H1 (cell line): ENCODE measurements around the gene MLEC. TPM values are rescaled to one million over a fixed set of nuclear protein-coding genes. Genes with fewer than 3 reads are reported as not detected.
A peak's percentile ranks its signal among the peaks of the same experiment; 100 is the strongest.

Experiments
- CTCF ChIA-PET: fragments of 300-600 bp; sonication (Branson Sonifier 250); formaldehyde crosslinking; loops from one replicate; lab custom pipeline; 2021; ENCODE audit not compliant: partially characterized antibody; lab: Charles Lee
- POLR2A ChIA-PET: fragments of 300-600 bp; sonication (Branson Sonifier 250); formaldehyde crosslinking; loops from one replicate; lab custom pipeline; 2021; ENCODE audit warnings: inconsistent platforms; ENCODE audit not compliant: partially characterized antibody; lab: Charles Lee
- DNase-seq, 2 experiments: peaks; one replicate each; pipeline versions ENCODE4 v3.0.0 to v3.0.0-alpha.2; 2010 to 2022; ENCODE audit warnings: low spot score in 2 of 2, low read depth in 1 of 2, mixed read lengths in 1 of 2
- FAIRE-seq: peaks from 2 replicates; lab custom pipeline; 2011; peaks lifted over from hg19 to GRCh38; lab: Jason Lieb, UNC
- H2AFZ ChIP-seq: 2 replicates; pipeline ENCODE4 v1.8.1; 2012; ENCODE audit warnings: low read length, inconsistent platforms
- H2AK5ac ChIP-seq: 2 replicates; pipeline ENCODE4 v1.6.1; 2013; ENCODE audit warnings: low read depth, low read length
- H2BK120ac ChIP-seq: replicated peaks from 2 replicates; pipeline ENCODE3; 2013; ENCODE audit warnings: low read depth, low read length, inconsistent platforms
- H2BK12ac ChIP-seq: 2 replicates; pipeline ENCODE4 v1.6.1; 2013; ENCODE audit warnings: low read depth, low read length
- H2BK15ac ChIP-seq: 2 replicates; pipeline ENCODE4 v1.6.1; 2013; ENCODE audit warnings: low read length
- H2BK20ac ChIP-seq: 2 replicates; pipeline ENCODE4 v1.6.1; 2013; ENCODE audit warnings: low read length
- H2BK5ac ChIP-seq: 2 replicates; pipeline ENCODE4 v1.6.1; 2013; ENCODE audit warnings: low read depth, low read length
- H3K14ac ChIP-seq: 2 replicates; pipeline ENCODE4 v1.6.1; 2013; ENCODE audit warnings: inconsistent platforms; ENCODE audit not compliant: insufficient read length
- H3K18ac ChIP-seq: 2 replicates; pipeline ENCODE4 v1.6.1; 2013; ENCODE audit warnings: low read length; ENCODE audit errors: extremely low read depth
- H3K23ac ChIP-seq: 2 replicates; pipeline ENCODE4 v1.6.1; 2013; ENCODE audit warnings: inconsistent platforms; ENCODE audit not compliant: insufficient read length
- H3K23me2 ChIP-seq: 2 replicates; pipeline ENCODE4 v1.6.1; 2013; ENCODE audit warnings: low read depth, low read length
- H3K27ac ChIP-seq: 2 replicates; pipeline ENCODE4 v1.6.1; 2011; ENCODE audit warnings: low read depth, low read length, inconsistent platforms
- H3K27me3 ChIP-seq, 4 experiments: replicated peaks in 1 of 4; 1 replicate in 1 of 4; 2 replicates in 3 of 4; pipeline versions ENCODE4 v1.6.1 to v1.8.1; 2011 to 2013; ENCODE audit warnings: low read length in 3 of 4, mild to moderate bottlenecking in 3 of 4, inconsistent platforms in 2 of 4, mixed read lengths in 2 of 4, moderate library complexity in 1 of 4; ENCODE audit not compliant: control insufficient read depth in 3 of 4, insufficient read depth in 3 of 4; ENCODE audit errors: extremely low read depth in 1 of 4
- H3K36me3 ChIP-seq, 4 experiments: 2 replicates each; pipeline versions ENCODE4 v1.6.1 to v1.8.1; 2011 to 2013; ENCODE audit warnings: mild to moderate bottlenecking in 4 of 4, low read length in 3 of 4, moderate library complexity in 2 of 4, control low read depth in 1 of 4, inconsistent platforms in 1 of 4; ENCODE audit not compliant: insufficient read depth in 4 of 4, control insufficient read depth in 2 of 4
- H3K4ac ChIP-seq: replicated peaks from 2 replicates; pipeline ENCODE3; 2013; ENCODE audit warnings: low read length, low read depth, mixed read lengths, inconsistent platforms; ENCODE audit not compliant: insufficient read length
- H3K4me1 ChIP-seq, 4 experiments: replicated peaks in 1 of 4; 1 replicate in 1 of 4; 2 replicates in 3 of 4; pipeline versions ENCODE4 v1.6.1 to v1.8.1; 2011 to 2013; ENCODE audit warnings: low read length in 3 of 4, inconsistent platforms in 2 of 4, mixed read lengths in 1 of 4; ENCODE audit not compliant: insufficient read depth in 4 of 4, control insufficient read depth in 3 of 4
- H3K4me2 ChIP-seq, 2 experiments: 2 replicates each; pipeline versions ENCODE4 v1.6.1 to v1.8.1; 2011 to 2013; ENCODE audit warnings: low read depth in 2 of 2, low read length in 2 of 2, control low read depth in 1 of 2, inconsistent platforms in 1 of 2, mild to moderate bottlenecking in 1 of 2; ENCODE audit not compliant: insufficient read depth in 1 of 2
- H3K4me3 ChIP-seq, 4 experiments: fragments of 200-600, 300-600 bp in 1 of 4; sonication (generic), shearing (Covaris generic), sonication (Bioruptor Twin) in 1 of 4; 2 replicates each; pipeline versions ENCODE4 v1.5.1 to v1.8.1; 2011 to 2016; ENCODE audit warnings: low read length in 4 of 4, low read depth in 3 of 4, control low read depth in 2 of 4, inconsistent platforms in 2 of 4, mild to moderate bottlenecking in 2 of 4, mixed read lengths in 1 of 4, moderate library complexity in 1 of 4; ENCODE audit not compliant: insufficient read depth in 2 of 4; ENCODE audit errors: extremely low read depth in 1 of 4
- H3K56ac ChIP-seq: replicated peaks from 2 replicates; pipeline ENCODE3; 2013; ENCODE audit warnings: low read depth, mild to moderate bottlenecking, mixed read lengths, low read length, inconsistent platforms; ENCODE audit not compliant: insufficient read length
- H3K79me1 ChIP-seq: 2 replicates; pipeline ENCODE4 v1.6.1; 2013; ENCODE audit warnings: low read depth, low read length, control low read depth
- H3K79me2 ChIP-seq, 2 experiments: 2 replicates each; pipeline versions ENCODE4 v1.6.1 to v1.8.1; 2012 to 2013; ENCODE audit warnings: low read length in 2 of 2, mild to moderate bottlenecking in 2 of 2, inconsistent platforms in 1 of 2; ENCODE audit not compliant: insufficient read depth in 2 of 2, control insufficient read depth in 1 of 2
- H3K9ac ChIP-seq, 4 experiments: replicated peaks in 1 of 4; 1 replicate in 1 of 4; 2 replicates in 3 of 4; pipeline versions ENCODE4 v1.6.1 to v1.8.1; 2011 to 2013; ENCODE audit warnings: low read depth in 3 of 4, low read length in 3 of 4, control low read depth in 2 of 4, mild to moderate bottlenecking in 2 of 4, moderate library complexity in 2 of 4, inconsistent platforms in 1 of 4; ENCODE audit errors: extremely low read depth in 1 of 4
- H3K9me3 ChIP-seq, 2 experiments: 2 replicates each; pipeline versions ENCODE4 v1.6.1 to v1.8.1; 2012 to 2013; ENCODE audit warnings: mild to moderate bottlenecking in 2 of 2, moderate library complexity in 2 of 2, control low read depth in 1 of 2, inconsistent platforms in 1 of 2, low read depth in 1 of 2, low read length in 1 of 2, mixed read lengths in 1 of 2; ENCODE audit not compliant: insufficient read depth in 2 of 2
- H4K20me1 ChIP-seq, 2 experiments: replicated peaks in 1 of 2; 2 replicates each; pipeline versions ENCODE3 to v1.8.1; 2011 to 2013; ENCODE audit warnings: inconsistent platforms in 2 of 2, low read length in 2 of 2, mild to moderate bottlenecking in 1 of 2; ENCODE audit not compliant: insufficient read depth in 2 of 2, control insufficient read depth in 1 of 2
- H4K5ac ChIP-seq: 2 replicates; pipeline ENCODE4 v1.6.1; 2013; ENCODE audit warnings: low read length, low read depth, mixed read lengths, inconsistent platforms; ENCODE audit not compliant: insufficient read length
- H4K8ac ChIP-seq: 2 replicates; pipeline ENCODE4 v1.8.0; 2013; ENCODE audit warnings: mild to moderate bottlenecking, moderate library complexity, low read length, inconsistent platforms; ENCODE audit not compliant: insufficient read depth; ENCODE audit errors: extremely low read depth
- H4K91ac ChIP-seq: replicated peaks from 2 replicates; pipeline ENCODE3; 2013; ENCODE audit warnings: low read length, mixed read lengths, inconsistent platforms; ENCODE audit not compliant: insufficient read length
- CHD1 ChIP-seq: IDR thresholded peaks from 2 replicates; pipeline ENCODE4 v1.6.1; 2012; ENCODE audit warnings: low read depth, low read length, improper control_type of control experiment
- HDAC2 ChIP-seq, 2 experiments: fragments of 300-600 bp in 1 of 2; sonication (generic) in 1 of 2; IDR thresholded peaks; 2 replicates each; pipeline ENCODE4 v1.6.1; 2011 to 2012; ENCODE audit warnings: low read depth in 2 of 2, low read length in 2 of 2, mild to moderate bottlenecking in 2 of 2, moderate library complexity in 2 of 2, borderline replicate concordance in 1 of 2, inconsistent platforms in 1 of 2
- POU5F1 ChIP-seq: IDR thresholded peaks from 2 replicates; pipeline ENCODE4 v1.6.1; 2011; ENCODE audit warnings: low read depth, mild to moderate bottlenecking, low read length, moderate library complexity
- SP4 ChIP-seq: IDR thresholded peaks from 2 replicates; pipeline ENCODE4 v1.6.1; 2012; ENCODE audit warnings: low read length, inconsistent platforms
- TBP ChIP-seq: IDR thresholded peaks from 2 replicates; pipeline ENCODE4 v1.6.1; 2011; ENCODE audit warnings: low read depth, low read length, improper control_type of control experiment
- WGBS, 2 experiments: shearing (Covaris generic) in 1 of 2; methylation state at CpG; one replicate each; pipeline versions ENCODE4 v1.1.6 to v1.1.7; 2013 to 2015; ENCODE audit warnings: low lambda C conversion rate in 2 of 2, mixed read lengths in 2 of 2, inconsistent platforms in 1 of 2, low coverage in 1 of 2, missing lambda C conversion rate in 1 of 2; ENCODE audit not compliant: insufficient replicate concordance in 2 of 2, insufficient coverage in 1 of 2, insufficient read length in 1 of 2; ENCODE audit errors: extremely low coverage in 1 of 2, missing lambda C conversion rate in 1 of 2; 5-methylcytosine and 5-hydroxymethylcytosine counted together
- polyA plus RNA-seq, 7 experiments: library from polyadenylated mRNA; depleted of rRNA in 3 of 7; stranded (reverse) in 5 of 7; unstranded in 2 of 7; fragments of >200 nt in 5 of 7; fragments of 200-250 nt in 2 of 7; gene quantifications; 1 replicate in 5 of 7; 2 replicates in 1 of 7; 4 replicates in 1 of 7; pipeline versions ENCODE4 v1.2.1 to v1.2.3, GENCODE V29; 2011 to 2013; ENCODE audit warnings: missing spikeins in 2 of 7, mixed read lengths in 2 of 7
- total RNA-seq: library from RNA; stranded (reverse); fragmentation: NEBNext Ultra II Directional; extraction: Animal tissue kit (Norgen Biotek cat#: 25700); gene quantifications from 2 replicates; pipeline ENCODE4 v1.2.1, GENCODE V29; 2021
- TF ChIP-seq, protein P1 (sequence below): IDR thresholded peaks from 2 replicates; pipeline ENCODE4 v1.6.1; 2012; ENCODE audit warnings: inconsistent platforms

MLEC gene
- total and polyA plus RNA-seq, 2 of the 8 experiments (the other 6 are each of a cell fraction or from before 2014, with no cell fraction given) = 37.1 to 260 TPM

- Histone ChIP-seq H3K79me1 (no peaks in the 10 kb centered on the region), H3K56ac (no peak overlapping the region), H3K36me3 (no peaks in the 10 kb centered on the region), H3K4me3 (peak overlapping the region in 3 of 4 experiments; percentile 54 to 78 (median 60); a peak in 4 of 8 replicates), H2BK12ac (0 out of 2 replicates have a peak overlapping the region, but pooled peaks have one; percentile 3), H3K79me2 (no peaks in the 10 kb centered on the region), H4K91ac (no peak overlapping the region), H3K27me3 (peaks cover 0 to 16% (median 12%) of the 10 kb centered on the region in 4 experiments; a peak in 4 of 7 replicates), H3K9ac (no peak overlapping the region), H2AK5ac (no peak overlapping the region), H2AFZ (no peak overlapping the region), H2BK20ac (no peak overlapping the region), H3K14ac (no peak overlapping the region), H4K20me1 (peaks cover 0 to 5% of the 10 kb centered on the region in 2 experiments), H2BK120ac (no peak overlapping the region), H4K8ac (no peak overlapping the region), H3K4me1 (peaks cover 0 to 11% (median 8%) of the 10 kb centered on the region in 4 experiments; a peak in 5 of 7 replicates), H3K23me2 (peaks cover 10% of the 10 kb centered on the region; the same call in 1 of the 2 replicates), H3K23ac (no peak overlapping the region), H4K5ac (no peak overlapping the region), H3K4me2 (peak overlapping the region; percentile 83 to 91; a peak in 3 of 4 replicates), H3K18ac (no peak overlapping the region), H3K9me3 (no peaks in the 10 kb centered on the region), H2BK5ac (no peak overlapping the region), H3K4ac (no peak overlapping the region), H3K27ac (no peak overlapping the region), H2BK15ac (no peak overlapping the region)
- CTCF ChIA-PET = interaction anchor here (0.8 to 3.2 kb wide), 12 partner anchors 7 to 108 kb away, joined by 3 to 17 read pairs (median 3); no protein-coding TSS in a partner anchor
- no peak for DNase-seq
- 87% methylated on average over 9 of the region's 9 CpGs; no CpG with 5 or more reads in 1 of the 2 experiments for WGBS, 2 experiments
- POLR2A ChIA-PET = interaction anchor here (0.7 to 1.5 kb wide), 2 partner anchors 55 to 61 kb away, joined by 3 to 5 read pairs; partner anchors contain the start of gene POP5
- TF ChIP-seq HDAC2 (IDR thresholded peaks at IDR 0.05; ENCODE audit: borderline replicate concordance in 1 of 2, low read depth in 2 of 2, low read length in 2 of 2) (no peak), TBP (no peak), SP4 (0 out of 2 replicates have a peak, but pooled peaks have one; percentile 9), POU5F1 (no peak), CHD1 (no peak)
- TF ChIP-seq, protein P1, sequence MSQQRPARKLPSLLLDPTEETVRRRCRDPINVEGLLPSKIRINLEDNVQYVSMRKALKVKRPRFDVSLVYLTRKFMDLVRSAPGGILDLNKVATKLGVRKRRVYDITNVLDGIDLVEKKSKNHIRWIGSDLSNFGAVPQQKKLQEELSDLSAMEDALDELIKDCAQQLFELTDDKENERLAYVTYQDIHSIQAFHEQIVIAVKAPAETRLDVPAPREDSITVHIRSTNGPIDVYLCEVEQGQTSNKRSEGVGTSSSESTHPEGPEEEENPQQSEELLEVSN = no peak
- no peak for FAIRE-seq
Observed at GRCh38 chr12:120642121-120642520, 44.8 kb upstream of the MLEC start.
